Liver (tissue), 9 donors: Measurements from ENCODE around the gene COPZ2. TPM values are rescaled to one million over a fixed set of nuclear protein-coding genes. Genes with fewer than 3 reads are reported as not detected.

Source experiments
- DNase-seq: peaks from one replicate; pipeline ENCODE4 v3.0.0-alpha.2; 2017; ENCODE audit warnings: low spot score
- H3K27ac ChIP-seq, 2 donors: one replicate each; pipeline ENCODE4 v1.7.0; 2013; ENCODE audit warnings: inconsistent platforms in 2 of 2, low read length in 2 of 2, control low read depth in 1 of 2, low read depth in 1 of 2, mild to moderate bottlenecking in 1 of 2
- H3K27me3 ChIP-seq, 4 donors: one replicate each; pipeline versions ENCODE4 v1.6.1 to v1.7.0; 2013; ENCODE audit warnings: low read length in 3 of 4, inconsistent platforms in 1 of 4, mild to moderate bottlenecking in 1 of 4, moderate library complexity in 1 of 4; ENCODE audit not compliant: control insufficient read depth in 4 of 4, insufficient read depth in 4 of 4
- H3K36me3 ChIP-seq, 4 donors: one replicate each; pipeline versions ENCODE4 v1.6.1 to v1.7.0; 2013; ENCODE audit warnings: low read length in 3 of 4, mild to moderate bottlenecking in 3 of 4, low read depth in 1 of 4, moderate library complexity in 1 of 4; ENCODE audit not compliant: control insufficient read depth in 4 of 4, insufficient read depth in 3 of 4
- H3K4me1 ChIP-seq, 4 donors: one replicate each; pipeline versions ENCODE4 v1.6.1 to v1.7.0; 2013; ENCODE audit warnings: low read length in 3 of 4, mild to moderate bottlenecking in 3 of 4, moderate library complexity in 1 of 4; ENCODE audit not compliant: control insufficient read depth in 4 of 4, insufficient read depth in 4 of 4
- H3K4me3 ChIP-seq, 3 donors: one replicate each; pipeline versions ENCODE4 v1.6.1 to v1.7.0; 2013; ENCODE audit warnings: low read length in 3 of 3, control low read depth in 1 of 3, low read depth in 1 of 3, mild to moderate bottlenecking in 1 of 3
- H3K9ac ChIP-seq, 2 donors: one replicate each; pipeline ENCODE4 v1.7.0; 2013; ENCODE audit warnings: low read length in 2 of 2, mild to moderate bottlenecking in 2 of 2, moderate library complexity in 2 of 2, control low read depth in 1 of 2, low read depth in 1 of 2
- H3K9me3 ChIP-seq, 4 donors: one replicate each; pipeline versions ENCODE4 v1.6.1 to v1.7.0; 2013; ENCODE audit warnings: low read length in 3 of 4; ENCODE audit not compliant: control insufficient read depth in 4 of 4
- EGR1 ChIP-seq, 2 donors: IDR thresholded peaks; 2 replicates each; pipeline ENCODE4 v1.6.1; 2016 to 2018; ENCODE audit warnings: antibody characterized with exemption in 2 of 2, low read depth in 2 of 2
- FOXA1 ChIP-seq: IDR thresholded peaks from 2 replicates; pipeline ENCODE4 v1.6.1; 2016; ENCODE audit warnings: antibody characterized with exemption
- FOXA2 ChIP-seq: IDR thresholded peaks from 2 replicates; pipeline ENCODE4 v1.6.1; 2016; ENCODE audit warnings: antibody characterized with exemption
- GABPA ChIP-seq, 2 donors: IDR thresholded peaks in 1 of 2; conservative IDR thresholded peaks in 1 of 2; 2 replicates each; pipeline ENCODE4 v1.6.1; 2016; ENCODE audit warnings: antibody characterized with exemption in 2 of 2, mild to moderate bottlenecking in 1 of 2, moderate library complexity in 1 of 2
- HNF4A ChIP-seq, 2 donors: conservative IDR thresholded peaks; 2 replicates each; pipeline ENCODE4 v1.6.1; 2016; ENCODE audit warnings: antibody characterized with exemption in 2 of 2, mild to moderate bottlenecking in 2 of 2
- HNF4G ChIP-seq: IDR thresholded peaks from 2 replicates; pipeline ENCODE4 v1.6.1; 2016; ENCODE audit warnings: antibody characterized with exemption
- JUND ChIP-seq, 2 donors: IDR thresholded peaks; 2 replicates each; pipeline ENCODE4 v1.6.1; 2016; ENCODE audit warnings: antibody characterized with exemption in 2 of 2
- NR2F2 ChIP-seq: IDR thresholded peaks from 2 replicates; pipeline ENCODE4 v1.6.1; 2016; ENCODE audit warnings: antibody characterized with exemption
- RAD21 ChIP-seq, 2 donors: IDR thresholded peaks; 2 replicates each; pipeline ENCODE4 v1.6.1; 2016; ENCODE audit warnings: antibody characterized with exemption in 2 of 2, mild to moderate bottlenecking in 2 of 2
- RXRA ChIP-seq, 2 donors: IDR thresholded peaks; 2 replicates each; pipeline ENCODE4 v1.6.1; 2017 to 2018; ENCODE audit warnings: antibody characterized with exemption in 2 of 2, mild to moderate bottlenecking in 1 of 2
- SP1 ChIP-seq: IDR thresholded peaks from 2 replicates; pipeline ENCODE4 v1.6.1; 2018; ENCODE audit warnings: antibody characterized with exemption, mild to moderate bottlenecking
- TAF1 ChIP-seq: conservative IDR thresholded peaks from 2 replicates; pipeline ENCODE4 v1.6.1; 2016; ENCODE audit warnings: antibody characterized with exemption, mild to moderate bottlenecking
- YY1 ChIP-seq: IDR thresholded peaks from 2 replicates; pipeline ENCODE4 v1.6.1; 2016; ENCODE audit warnings: antibody characterized with exemption, mild to moderate bottlenecking
- WGBS: extraction: QIAGEN DNeasy Blood & Tissue Kit; methylation state at CpG from one replicate; pipeline ENCODE4 v1.1.7; 2013; 5-methylcytosine and 5-hydroxymethylcytosine counted together
- polyA plus RNA-seq, 2 donors: library from polyadenylated mRNA; stranded (reverse) in 1 of 2; unstranded in 1 of 2; fragments of 200-250 nt in 1 of 2; fragments of >200 nt in 1 of 2; fragmentation: Nextera tagmentation in 1 of 2; extraction: Ambion mirVana in 1 of 2; gene quantifications; one replicate each; pipeline versions ENCODE4 v1.2.1 to v1.2.3, GENCODE V29; 2013 to 2015
- total RNA-seq, 2 donors: library from RNA; depleted of rRNA; stranded (reverse); fragments of >200 nt; gene quantifications; one replicate each; pipeline ENCODE4 v1.2.3, GENCODE V29; 2014
- TF ChIP-seq, protein P1 (sequence below): IDR thresholded peaks from 2 replicates; pipeline ENCODE4 v1.6.1; 2016; ENCODE audit warnings: antibody characterized with exemption
- TF ChIP-seq, protein P2 (sequence below): IDR thresholded peaks from 2 replicates; pipeline ENCODE4 v1.6.1; 2016; ENCODE audit warnings: antibody characterized with exemption
- TF ChIP-seq, protein P3 (sequence below): IDR thresholded peaks from 2 replicates; pipeline ENCODE4 v1.6.1; 2016; ENCODE audit warnings: antibody characterized with exemption
- TF ChIP-seq, protein P4 (sequence below): IDR thresholded peaks from 2 replicates; pipeline ENCODE4 v1.6.1; 2016; ENCODE audit warnings: antibody characterized with exemption, mild to moderate bottlenecking
- TF ChIP-seq, protein P5 (sequence below): fragments of 150-350 bp; IDR thresholded peaks from 2 replicates; pipeline ENCODE4 v1.5.1; 2017; ENCODE audit warnings: improper control_type of control experiment, low read depth, low read length; ENCODE audit not compliant: missing input control
- donor health status: healthy.
- donor health status: healthy.
- donor health status: healthy.
- donor health status: healthy.
- donor health status: healthy.

Gene COPZ2
- total and polyA plus RNA-seq, 4 donors, result 2.6 to 38.1 (median 17.8) TPM

DNA sequence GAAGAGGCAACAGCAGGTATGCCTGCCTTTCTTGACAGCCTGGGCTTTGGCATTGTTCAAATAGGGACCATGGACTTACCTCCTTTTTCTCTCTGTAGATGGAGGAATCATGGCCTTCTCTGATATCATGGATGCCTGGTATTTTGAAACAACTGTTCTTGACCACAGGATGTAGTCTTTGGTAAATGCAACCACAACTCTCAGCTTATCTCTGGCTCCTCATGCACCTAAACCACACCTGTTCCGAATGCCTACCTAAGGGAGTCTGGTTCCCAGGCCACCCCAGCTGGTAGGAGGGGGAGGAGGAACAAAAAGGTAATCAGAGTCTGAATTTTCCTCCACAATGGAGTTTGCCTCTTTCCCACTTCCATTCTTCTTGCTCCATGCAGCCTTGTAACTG lies 47.9 kb downstream of the COPZ2 start:
- Histone ChIP-seq H3K27ac (no peak overlapping the region), H3K4me3 (no peak overlapping the region), H3K27me3 (no peaks in the 10 kb centered on the region), H3K36me3 (no peaks in the 10 kb centered on the region), H3K4me1 (no peaks in the 10 kb centered on the region), H3K9me3 (no peaks in the 10 kb centered on the region), H3K9ac (no peak overlapping the region)
- TF ChIP-seq NR2F2 (no peak), EGR1 (IDR thresholded peaks at IDR 0.05; ENCODE audit: low read depth in 2 of 2) (no peak), RXRA (IDR thresholded peaks at IDR 0.05) (no peak), JUND (IDR thresholded peaks at IDR 0.05) (no peak), FOXA1 (no peak), FOXA2 (no peak), HNF4A (conservative IDR thresholded peaks at IDR 0.05) (no peak), SP1 (no peak), YY1 (no peak), GABPA (IDR thresholded peaks at IDR 0.05 in 1 of 2, conservative IDR thresholded peaks at IDR 0.05 in 1 of 2) (no peak), RAD21 (IDR thresholded peaks at IDR 0.05) (no peak), TAF1 (no peak), HNF4G (no peak)
- TF ChIP-seq, protein P1, sequence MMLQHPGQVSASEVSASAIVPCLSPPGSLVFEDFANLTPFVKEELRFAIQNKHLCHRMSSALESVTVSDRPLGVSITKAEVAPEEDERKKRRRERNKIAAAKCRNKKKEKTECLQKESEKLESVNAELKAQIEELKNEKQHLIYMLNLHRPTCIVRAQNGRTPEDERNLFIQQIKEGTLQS, result no peak
- TF ChIP-seq, protein P2, sequence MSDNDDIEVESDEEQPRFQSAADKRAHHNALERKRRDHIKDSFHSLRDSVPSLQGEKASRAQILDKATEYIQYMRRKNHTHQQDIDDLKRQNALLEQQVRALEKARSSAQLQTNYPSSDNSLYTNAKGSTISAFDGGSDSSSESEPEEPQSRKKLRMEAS, result no peak
- TF ChIP-seq, protein P3, sequence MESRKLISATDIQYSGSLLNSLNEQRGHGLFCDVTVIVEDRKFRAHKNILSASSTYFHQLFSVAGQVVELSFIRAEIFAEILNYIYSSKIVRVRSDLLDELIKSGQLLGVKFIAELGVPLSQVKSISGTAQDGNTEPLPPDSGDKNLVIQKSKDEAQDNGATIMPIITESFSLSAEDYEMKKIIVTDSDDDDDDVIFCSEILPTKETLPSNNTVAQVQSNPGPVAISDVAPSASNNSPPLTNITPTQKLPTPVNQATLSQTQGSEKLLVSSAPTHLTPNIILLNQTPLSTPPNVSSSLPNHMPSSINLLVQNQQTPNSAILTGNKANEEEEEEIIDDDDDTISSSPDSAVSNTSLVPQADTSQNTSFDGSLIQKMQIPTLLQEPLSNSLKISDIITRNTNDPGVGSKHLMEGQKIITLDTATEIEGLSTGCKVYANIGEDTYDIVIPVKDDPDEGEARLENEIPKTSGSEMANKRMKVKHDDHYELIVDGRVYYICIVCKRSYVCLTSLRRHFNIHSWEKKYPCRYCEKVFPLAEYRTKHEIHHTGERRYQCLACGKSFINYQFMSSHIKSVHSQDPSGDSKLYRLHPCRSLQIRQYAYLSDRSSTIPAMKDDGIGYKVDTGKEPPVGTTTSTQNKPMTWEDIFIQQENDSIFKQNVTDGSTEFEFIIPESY, result no peak
- TF ChIP-seq, protein P4, sequence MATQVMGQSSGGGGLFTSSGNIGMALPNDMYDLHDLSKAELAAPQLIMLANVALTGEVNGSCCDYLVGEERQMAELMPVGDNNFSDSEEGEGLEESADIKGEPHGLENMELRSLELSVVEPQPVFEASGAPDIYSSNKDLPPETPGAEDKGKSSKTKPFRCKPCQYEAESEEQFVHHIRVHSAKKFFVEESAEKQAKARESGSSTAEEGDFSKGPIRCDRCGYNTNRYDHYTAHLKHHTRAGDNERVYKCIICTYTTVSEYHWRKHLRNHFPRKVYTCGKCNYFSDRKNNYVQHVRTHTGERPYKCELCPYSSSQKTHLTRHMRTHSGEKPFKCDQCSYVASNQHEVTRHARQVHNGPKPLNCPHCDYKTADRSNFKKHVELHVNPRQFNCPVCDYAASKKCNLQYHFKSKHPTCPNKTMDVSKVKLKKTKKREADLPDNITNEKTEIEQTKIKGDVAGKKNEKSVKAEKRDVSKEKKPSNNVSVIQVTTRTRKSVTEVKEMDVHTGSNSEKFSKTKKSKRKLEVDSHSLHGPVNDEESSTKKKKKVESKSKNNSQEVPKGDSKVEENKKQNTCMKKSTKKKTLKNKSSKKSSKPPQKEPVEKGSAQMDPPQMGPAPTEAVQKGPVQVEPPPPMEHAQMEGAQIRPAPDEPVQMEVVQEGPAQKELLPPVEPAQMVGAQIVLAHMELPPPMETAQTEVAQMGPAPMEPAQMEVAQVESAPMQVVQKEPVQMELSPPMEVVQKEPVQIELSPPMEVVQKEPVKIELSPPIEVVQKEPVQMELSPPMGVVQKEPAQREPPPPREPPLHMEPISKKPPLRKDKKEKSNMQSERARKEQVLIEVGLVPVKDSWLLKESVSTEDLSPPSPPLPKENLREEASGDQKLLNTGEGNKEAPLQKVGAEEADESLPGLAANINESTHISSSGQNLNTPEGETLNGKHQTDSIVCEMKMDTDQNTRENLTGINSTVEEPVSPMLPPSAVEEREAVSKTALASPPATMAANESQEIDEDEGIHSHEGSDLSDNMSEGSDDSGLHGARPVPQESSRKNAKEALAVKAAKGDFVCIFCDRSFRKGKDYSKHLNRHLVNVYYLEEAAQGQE, result no peak
- TF ChIP-seq, protein P5, sequence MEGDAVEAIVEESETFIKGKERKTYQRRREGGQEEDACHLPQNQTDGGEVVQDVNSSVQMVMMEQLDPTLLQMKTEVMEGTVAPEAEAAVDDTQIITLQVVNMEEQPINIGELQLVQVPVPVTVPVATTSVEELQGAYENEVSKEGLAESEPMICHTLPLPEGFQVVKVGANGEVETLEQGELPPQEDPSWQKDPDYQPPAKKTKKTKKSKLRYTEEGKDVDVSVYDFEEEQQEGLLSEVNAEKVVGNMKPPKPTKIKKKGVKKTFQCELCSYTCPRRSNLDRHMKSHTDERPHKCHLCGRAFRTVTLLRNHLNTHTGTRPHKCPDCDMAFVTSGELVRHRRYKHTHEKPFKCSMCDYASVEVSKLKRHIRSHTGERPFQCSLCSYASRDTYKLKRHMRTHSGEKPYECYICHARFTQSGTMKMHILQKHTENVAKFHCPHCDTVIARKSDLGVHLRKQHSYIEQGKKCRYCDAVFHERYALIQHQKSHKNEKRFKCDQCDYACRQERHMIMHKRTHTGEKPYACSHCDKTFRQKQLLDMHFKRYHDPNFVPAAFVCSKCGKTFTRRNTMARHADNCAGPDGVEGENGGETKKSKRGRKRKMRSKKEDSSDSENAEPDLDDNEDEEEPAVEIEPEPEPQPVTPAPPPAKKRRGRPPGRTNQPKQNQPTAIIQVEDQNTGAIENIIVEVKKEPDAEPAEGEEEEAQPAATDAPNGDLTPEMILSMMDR, result no peak
- WGBS, result 86% methylated on average over 1 of the region's 1 CpG
- no peak for DNase-seq
